OCI-M1 (cell line): ENCODE results near the gene CCDC175.

Experiments used
- DNase-seq: peaks from one replicate; lab custom pipeline; 2025; lab: John Stamatoyannopoulos, UW

The CCDC175 gene

DNA sequence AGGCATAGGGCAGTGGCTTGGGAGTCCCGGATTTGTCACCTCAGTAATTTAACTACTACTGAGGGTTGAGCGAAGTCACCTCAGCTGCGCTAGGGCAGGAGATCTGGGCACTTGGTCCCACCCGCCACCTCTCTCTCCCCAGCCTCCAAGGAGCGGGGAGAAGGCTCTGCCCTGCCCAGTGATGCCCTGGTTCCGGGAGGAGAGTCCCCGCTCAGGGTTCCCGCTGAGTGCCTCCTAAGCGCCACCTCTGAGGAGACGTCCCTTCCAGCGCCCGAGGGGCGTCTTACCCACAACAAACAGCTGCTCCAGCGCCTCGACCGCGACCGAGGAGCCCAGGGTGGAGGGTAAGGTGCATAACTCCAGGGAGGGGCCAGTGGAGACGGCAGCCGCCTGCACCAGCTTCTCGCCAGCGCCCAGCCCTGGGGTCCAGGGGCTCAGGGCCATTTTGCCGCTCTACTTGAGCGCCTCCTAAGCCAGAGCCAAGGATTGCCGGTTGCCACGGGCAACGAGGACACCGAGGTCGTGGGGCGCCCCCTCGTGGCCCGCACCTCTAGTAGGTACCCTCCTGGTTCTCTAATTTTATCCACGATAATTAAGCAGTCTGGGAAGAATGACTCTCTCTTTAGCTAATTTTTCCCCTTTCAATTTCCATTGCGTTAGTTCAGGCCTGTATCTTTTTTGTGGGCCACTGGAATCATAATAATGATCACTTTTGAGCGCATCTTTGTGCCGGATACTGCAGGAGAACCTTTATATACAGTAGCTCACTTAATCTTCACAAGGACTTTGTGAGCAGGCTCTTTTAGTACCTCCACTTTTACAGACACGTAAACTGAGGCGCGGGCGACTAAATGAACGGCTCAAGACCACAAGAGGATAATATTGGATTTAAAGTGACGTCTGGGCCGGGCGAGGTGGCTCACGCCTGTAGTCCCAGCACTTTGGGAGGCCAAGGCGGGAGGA, at the start of gene CCDC175:
Gene CCDC175 (minus strand): TSS at position 481 of the 963 bp plus-strand sequence. CDS start 37 bp downstream, at position 444.
- DNase-seq, result peak; percentile 75

DNA sequence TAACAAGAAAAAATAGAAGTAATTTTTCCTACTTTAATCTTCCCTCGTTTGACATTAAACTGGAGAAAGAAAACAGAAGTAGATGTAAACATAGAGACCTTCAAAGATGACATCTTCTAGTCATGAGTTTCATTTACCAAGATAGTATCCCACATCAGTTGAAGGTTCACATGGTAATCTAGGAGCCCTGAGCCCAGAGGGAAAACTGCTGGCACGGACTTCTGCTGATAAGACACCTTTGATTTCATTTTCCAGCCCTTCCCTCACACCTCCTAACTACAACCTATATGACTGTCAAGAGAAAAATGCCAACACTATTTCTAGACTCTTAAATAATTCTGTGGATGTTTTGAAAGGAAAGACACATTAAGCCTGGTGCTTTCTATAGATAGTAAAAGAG, 46.0 kb upstream of the CCDC175 start:
- peak; percentile 21 for DNase-seq

DNA sequence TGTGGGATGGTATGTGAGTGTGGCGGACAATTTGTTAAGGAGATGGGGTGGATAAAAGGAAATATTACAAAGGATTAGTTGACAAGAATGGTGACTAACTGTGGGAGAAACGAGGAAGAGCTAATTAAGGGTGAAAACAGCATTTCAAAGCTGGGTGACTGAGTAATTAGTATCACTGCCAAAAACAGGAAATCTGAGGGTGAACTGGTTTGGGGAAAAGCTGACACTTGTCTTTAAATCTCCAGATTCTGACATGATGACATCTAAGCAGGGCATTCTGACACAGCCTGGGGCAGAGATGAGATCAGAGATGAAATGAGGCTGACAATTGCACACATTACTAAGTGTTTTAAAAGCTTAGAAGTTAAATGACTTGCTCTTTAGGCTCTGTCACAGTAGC, 42.4 kb upstream of the CCDC175 start:
- DNase-seq, result no peak

DNA sequence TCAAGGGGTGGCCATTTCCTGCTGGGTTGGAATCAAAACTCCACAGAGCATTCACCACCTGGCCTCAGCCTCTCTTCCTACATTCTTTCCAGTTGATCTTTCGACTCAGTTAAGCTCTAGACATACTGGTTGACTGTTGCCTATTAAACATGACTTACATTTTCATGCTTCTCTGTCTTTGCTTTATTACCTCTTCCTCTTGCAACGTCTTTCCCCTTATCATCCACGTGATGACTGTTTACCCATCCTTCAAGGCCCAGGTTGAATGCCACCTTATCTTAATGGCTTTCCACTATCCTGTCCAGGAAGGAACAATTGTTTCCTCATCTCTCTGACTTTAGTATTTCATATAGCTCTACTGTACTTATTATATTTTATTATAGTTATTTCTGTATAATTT, 24.4 kb upstream of the CCDC175 start:
- DNase-seq, result no peak

- DNase-seq, result peak; percentile 3
Observed at GRCh38 chr14:59600211-59600945, 23.8 kb upstream of the CCDC175 start.

DNA sequence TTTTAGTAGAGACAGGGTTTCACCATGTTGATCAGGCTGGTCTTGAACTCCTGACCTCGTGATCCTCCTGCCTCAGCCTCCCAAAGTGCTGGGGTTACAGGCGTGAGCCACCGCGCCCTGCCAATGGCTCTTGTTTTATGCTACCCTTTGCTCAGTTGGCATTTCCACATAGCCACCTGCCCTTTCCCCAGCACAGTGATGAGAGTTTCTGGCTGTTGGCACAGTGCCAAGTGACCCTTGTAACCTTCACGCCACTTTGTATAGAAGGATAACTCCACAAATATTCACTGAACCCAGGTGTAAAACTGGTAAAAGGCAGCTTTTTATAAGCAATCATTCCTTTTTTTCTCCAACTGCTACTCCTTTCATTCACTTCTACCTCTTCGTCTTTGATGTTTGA, 18.5 kb upstream of the CCDC175 start:
- DNase-seq, result no peak

- DNase-seq, result no peak
Observed at GRCh38 chr14:59591641-59592370, 15.2 kb upstream of the CCDC175 start.

- DNase-seq, result no peak
Observed at GRCh38 chr14:59588101-59588500, 11.5 kb upstream of the CCDC175 start.

DNA sequence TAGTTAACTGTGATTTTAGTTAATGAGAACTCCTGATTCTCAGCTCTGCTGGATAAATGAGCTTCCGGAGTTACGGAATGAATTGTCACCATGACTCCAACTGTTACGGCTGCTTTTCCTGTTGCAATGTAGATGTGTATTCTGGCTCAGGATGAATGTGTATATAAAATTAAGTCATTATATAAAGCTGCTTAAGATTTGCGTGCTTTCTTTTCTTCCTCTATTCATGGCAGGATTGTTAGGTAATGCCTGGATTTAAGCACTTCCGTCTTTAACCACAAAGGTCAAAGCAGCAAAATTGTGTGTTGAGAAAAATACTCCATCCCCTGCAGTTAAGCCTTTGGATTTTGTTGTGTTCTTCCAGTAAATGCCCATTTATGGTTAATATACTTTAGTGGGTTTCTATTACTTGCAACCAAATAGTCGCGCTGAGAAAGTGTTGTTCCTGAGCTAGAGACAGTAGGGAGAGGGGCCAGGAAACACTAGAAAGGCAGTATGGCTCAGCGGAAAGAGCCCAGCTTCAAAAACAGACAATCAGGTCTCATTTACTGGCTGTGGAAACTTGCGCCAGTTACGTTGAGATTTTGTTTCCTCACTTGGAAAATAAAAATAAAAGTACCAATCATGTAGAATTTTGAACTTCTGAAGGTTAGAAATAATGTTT, 9.4 kb upstream of the CCDC175 start:
- no peak for DNase-seq

DNA sequence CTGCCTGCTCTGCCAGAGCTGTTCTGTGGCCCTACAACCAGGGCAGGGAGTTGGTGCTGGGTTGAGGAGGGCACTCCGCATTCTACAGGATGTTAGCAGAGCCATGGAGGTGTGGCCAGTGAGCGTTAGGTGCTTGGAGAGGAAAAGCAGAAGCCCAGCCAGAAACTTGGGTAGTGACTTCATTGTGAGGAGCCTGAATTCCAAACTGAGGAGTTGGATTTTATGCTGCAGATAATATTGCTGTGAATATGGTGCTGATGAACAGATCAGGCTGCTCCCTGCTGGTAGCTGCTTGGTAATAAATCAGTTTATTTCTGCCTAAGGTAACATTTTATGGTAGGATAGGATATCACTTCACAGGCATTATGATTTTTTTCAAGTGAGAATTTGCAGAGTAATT, 7.1 kb upstream of the CCDC175 start:
- DNase-seq, result no peak

GRCh38 chr14:59582845-59583509, 6.4 kb upstream of the CCDC175 start:
- DNase-seq, result peak; percentile 5

- no peak for DNase-seq
Observed at GRCh38 chr14:59582161-59582560, 5.5 kb upstream of the CCDC175 start.

DNA sequence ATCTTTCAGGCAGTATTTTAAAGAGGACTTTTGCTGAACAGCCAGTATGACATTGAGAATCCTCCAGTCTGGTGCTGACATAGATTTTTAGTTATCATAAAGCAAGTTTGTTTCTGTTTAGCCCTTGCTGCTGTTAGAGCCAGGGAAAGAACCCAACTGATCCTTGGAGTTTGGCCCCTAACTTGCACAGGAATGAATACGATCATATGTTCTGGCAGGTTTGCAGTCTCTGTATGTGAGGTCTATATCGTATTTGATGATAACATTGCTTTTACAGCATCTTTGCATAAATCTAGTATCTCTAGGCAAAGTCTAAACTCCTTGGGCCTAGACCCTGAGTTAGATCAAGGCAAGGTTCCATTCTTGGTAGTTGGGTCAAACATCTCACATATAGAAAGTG, 4.3 kb upstream of the CCDC175 start:
- no peak for DNase-seq

- DNase-seq, result peak; percentile 28
Observed at GRCh38 chr14:59570122-59570521, 6.5 kb downstream of the CCDC175 start.

DNA sequence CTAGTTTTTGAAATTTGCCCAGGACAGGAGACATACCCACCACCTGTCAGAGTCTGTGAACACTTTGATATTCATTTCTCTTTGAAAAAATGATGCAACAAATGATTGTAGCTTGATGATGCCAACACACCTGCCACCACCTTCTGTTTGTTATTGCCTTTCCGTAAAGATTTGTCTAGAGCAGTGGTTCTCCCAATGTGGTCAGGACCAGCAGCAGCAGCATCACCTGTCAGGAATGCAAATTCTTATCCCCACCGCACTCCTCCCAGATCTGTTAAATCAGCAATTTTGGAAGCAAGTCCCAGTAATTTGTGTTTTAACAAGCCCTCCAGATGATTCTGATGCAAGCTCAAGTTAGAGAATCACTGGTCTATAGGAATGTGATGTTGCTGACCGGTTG, 9.9 kb downstream of the CCDC175 start:
- no peak for DNase-seq

GRCh38 chr14:59566296-59566695, 10.3 kb downstream of the CCDC175 start:
- DNase-seq, result no peak

DNA sequence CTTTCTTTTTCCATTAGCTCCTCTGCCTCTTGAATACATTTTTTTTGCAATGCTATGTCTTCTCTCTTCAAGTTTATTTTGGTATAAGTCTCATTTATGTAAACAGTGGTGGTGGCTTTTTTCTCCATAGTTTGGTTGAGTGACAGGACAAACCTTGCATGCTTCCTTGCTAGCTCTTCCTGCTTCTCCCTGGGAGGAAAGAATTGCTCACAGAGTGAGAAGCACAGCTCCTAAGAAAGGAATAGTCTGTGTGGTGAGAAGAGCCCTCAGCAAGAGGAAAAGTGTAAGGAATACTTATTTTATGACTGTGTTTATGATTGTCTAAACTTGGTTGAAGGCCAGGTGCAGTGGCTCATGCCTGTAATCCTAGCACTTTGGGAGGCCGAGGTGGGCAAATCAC, 11.5 kb downstream of the CCDC175 start:
- DNase-seq, result no peak

GRCh38 chr14:59564366-59564765, 12.2 kb downstream of the CCDC175 start:
- no peak for DNase-seq

- DNase-seq, result no peak
Observed at GRCh38 chr14:59547310-59547709, 29.3 kb downstream of the CCDC175 start.

DNA sequence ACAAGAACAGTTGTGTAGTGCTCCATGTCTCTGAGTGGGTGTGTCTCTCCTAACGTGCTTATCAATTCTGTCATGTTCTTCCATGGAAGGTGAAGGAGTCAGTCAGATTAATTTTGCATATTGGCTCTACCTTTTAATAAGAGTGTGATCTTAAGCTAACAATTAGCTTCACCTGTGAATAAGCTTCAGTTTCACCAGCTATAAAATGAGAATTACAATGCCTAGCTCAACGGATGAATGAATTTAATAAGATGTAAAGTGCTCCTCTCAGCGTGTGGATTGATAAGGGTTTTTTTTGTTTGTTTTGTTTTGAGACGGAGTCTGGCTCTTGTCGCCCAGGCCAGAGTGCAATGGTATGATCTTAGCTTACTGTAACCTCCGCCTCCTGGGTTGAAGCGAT, 32.7 kb downstream of the CCDC175 start:
- DNase-seq, result no peak

DNA sequence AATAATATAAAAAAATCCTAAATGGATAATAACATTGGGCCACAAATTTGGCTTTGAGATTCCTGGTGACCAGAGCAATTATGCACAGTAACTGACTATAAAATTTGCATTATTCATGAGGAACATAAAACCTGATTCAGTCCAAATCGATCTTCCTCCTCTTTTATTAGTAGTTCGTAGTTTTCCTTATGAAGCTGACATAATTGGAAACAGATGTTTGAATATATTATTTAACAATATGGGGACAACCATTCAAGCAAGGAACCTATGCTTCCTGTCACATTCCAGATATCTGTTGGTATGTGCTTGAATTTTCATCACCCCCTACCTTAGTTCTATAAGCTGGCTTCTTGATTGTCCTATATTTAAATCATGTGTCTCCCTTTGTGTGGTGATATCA, 34.9 kb downstream of the CCDC175 start:
- DNase-seq, result no peak
